8988T (cell line): ENCODE measurements around the gene NPAS3.
"Not testable (repeated sequence)": the region's sequence is repeated elsewhere in the genome, so short reads cannot be mapped to it uniquely, and the experiment has no call there.

ENCODE experiments used
- DNase-seq: peaks from one replicate; pipeline ENCODE4 v3.0.0; 2011

NPAS3 gene

DNA sequence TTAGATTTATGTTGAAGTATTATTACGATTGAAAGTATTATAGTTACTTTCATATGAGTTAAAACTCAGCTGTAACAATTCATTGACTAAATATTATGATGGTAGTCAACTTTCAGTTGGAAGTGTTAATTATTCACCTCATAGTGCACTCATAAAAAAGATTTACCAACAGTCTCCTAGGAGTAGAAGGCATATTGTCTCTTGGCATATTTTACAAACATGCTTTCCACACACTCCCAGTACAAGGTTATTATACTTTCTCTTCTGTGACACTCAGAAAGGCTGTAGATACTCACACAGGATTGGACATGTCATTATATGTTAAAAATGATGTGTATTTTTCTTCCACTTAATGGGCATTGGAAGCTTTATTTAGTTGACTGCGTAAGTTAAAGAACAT, 147.1 kb downstream of the NPAS3 start:
- no peak for DNase-seq

DNA sequence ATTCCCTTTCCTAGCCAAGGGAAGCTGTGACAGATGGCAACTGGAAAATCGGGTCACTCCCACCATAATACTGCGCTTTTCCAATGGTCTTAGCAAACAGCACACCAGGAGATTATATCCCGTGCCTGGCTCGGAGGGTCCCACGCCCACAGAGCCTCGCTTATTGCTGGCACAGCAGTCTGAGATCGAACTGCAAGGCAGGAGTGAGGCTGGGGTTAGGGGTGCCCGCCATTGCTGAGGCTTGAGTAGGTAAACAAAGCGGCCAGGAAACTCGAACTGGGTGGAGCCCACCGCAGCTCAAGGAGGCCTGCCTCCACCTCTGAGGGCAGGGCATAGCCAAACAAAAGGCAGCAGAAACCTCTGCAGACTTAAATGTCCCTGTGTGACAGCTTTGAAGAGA, 149.6 kb downstream of the NPAS3 start:
- DNase-seq: not testable (repeated sequence)

DNA sequence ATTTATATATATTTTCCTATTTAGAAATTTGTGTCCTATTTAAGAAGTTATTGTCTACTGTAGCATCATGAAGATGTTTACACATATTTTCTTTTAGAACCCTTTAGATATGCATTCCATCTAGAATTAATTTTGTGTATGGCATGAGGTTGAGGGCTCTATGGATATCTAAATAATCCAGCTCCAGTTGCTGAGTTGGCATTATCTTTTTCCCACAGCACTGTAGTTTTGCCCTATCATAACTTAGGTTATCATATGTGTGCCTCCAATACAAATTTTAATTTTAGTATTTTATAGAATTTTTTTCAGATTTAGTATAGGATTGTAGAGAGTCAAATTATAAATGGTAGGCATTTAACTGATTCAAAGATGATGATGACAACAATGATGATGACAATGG, 159.3 kb downstream of the NPAS3 start:
- no peak for DNase-seq

DNA sequence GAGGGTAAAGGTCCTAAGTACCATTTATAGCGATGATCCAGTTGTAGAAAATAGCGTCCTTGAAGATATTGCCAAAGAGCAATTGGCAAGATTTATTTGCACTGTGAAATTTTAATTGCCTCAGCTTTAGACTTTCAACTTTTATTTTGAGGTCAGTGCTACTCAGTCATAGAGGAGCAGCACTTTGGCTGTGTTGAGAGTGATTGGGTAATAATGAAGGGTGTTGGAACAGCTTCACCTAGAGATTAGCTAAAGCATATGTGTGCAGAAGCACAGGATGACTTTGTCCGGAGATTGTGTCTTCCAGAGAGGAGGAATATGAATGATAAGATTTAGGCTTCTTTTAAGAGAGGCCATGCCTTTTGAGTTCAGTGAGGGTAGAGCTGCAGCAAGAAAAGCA, 164.8 kb downstream of the NPAS3 start:
- no peak for DNase-seq

DNA sequence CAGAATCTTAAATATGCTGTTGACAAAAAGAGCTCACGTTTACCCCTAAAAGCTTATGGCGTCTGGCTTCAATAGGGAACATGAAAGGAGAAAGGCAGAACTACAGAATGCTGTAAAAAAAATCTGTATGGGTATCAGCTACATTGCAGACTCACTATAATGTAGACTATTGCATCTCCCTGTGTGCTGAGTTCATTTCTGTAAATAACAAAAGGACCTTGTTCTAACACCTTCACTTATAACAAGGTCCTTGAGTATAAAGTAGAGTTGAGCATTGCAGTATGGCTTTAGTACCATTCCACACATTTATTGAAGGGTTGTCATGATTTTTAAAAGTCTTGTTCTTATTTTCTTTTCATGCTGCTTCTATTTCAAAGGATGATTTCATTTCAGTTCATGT, 165.3 kb downstream of the NPAS3 start:
- DNase-seq: no peak

DNA sequence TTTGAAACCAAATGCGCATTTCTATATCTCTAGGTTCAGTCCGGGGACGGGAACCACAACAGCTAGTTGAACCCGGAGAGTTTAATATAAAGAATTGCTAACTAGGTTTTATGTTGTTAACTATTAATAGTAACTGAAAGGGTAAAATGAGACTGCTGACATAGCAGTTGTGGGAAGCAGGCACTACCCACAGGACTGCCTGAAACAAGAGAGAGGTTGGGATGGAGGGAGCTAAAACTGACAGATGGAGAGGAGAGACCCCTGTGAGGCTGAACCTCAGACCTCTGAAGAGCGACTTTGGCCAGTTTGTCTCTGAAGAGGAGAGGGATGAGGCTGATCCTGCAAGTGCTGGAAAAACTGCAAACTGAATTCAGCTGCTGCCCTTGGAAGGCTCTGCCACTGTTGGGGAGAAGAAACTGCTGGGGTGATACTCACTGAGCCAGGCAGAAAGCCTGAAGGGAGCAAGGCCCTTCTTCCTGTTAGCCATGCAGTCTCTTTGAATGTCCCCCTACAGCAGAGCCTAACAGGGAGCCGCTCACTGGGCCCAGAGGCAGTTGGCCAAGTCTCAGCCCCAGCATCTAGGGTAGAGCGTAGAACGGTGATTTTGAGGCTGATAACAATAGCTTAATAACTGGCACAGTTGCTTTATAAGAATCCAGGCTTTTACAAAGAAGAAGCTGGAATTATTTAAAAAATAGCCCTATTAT, 172.2 kb downstream of the NPAS3 start:
- no peak for DNase-seq

DNA sequence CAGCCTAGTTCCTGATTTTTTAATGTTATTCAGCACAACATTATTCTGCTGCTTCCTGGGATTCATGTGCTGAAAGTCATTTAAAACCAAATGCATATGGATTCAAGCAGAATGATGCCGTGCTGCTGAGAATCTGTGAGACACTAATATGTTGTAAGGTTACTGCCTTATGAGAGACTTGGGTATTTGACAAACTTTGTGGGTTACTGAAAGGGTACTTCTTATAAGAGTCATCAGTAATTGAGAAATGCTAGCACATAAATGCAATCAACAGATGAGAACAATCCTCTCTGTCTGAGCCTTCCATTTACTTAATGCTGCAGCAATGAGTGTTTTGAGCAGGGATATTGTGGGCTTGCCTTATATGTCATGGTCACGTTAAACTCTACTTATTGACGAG, 175.7 kb downstream of the NPAS3 start:
- no peak for DNase-seq

DNA sequence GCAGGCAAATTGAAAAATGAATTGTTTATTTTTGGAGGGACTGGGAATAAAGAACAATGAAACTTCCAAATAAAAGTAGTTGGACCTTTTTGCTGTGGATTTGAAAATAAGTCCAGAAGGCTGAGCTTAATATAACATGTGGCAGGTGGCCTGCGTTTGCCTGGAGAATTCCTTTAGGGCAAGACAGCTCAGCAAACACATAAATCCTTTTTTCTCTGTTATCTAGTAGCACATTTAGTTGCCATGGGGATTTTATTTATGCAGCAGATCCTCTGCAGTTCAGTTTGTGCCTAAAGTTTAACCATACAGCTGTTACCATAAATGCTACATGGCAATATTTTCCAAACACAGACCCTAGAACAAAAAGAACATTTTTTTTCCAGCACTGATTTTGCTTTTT, 180.0 kb downstream of the NPAS3 start:
- DNase-seq: no peak

DNA sequence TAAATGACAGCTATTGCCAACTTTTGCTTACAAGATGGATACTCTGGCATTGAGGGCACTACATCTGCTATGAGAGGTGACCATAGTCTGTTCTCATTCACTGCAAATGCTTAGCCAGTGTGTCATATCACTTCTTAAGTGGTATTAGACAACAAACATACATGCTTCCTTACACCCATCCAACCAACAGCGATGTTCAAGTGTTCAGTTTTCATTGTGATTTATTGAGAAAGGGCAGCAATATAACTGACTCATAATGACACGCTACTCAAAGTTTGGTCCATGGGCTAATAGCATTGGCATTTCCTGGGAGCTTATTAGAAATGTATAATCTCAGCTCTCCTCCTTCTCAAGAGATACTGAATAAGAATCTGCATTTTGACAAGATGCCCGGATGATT, 181.7 kb downstream of the NPAS3 start:
- peak; percentile 5 for DNase-seq

DNA sequence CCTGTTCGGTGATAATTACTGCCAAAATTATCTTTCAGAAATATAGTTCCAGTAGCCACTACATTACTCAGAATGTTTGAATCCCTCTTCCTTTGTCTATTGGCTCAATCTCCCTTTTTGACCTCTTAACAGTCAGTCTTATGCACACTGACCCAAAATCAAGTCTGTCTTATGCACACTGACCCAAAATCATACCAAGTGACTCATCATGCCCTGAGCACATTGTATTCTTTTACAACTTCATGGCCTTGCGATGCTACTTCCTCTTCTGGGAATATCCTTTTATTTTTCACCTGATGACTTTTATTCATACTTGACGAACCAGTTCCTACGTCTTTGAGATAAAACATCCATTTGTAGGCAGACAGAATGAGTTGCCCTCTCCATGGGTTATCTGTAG, 182.3 kb downstream of the NPAS3 start:
- no peak for DNase-seq

DNA sequence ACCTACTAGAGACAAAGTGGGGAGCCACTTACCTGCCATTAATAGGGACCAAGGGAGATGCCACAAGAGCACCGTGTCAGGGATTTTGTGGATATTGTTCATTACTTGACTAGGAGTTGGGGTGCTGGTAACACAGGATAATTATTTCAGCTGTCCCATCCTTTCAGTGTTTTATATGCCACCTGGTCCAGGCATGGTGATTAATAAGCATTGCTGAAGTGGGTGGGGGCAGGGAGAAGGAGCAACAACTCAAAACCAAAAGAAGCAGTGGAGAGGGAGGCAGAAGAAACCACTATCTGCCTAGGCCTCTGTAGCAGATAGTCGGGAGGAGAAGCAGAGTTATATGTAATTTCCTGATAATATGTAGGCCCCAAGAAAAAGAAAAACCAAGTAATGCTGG, 184.6 kb downstream of the NPAS3 start:
- no peak for DNase-seq

DNA sequence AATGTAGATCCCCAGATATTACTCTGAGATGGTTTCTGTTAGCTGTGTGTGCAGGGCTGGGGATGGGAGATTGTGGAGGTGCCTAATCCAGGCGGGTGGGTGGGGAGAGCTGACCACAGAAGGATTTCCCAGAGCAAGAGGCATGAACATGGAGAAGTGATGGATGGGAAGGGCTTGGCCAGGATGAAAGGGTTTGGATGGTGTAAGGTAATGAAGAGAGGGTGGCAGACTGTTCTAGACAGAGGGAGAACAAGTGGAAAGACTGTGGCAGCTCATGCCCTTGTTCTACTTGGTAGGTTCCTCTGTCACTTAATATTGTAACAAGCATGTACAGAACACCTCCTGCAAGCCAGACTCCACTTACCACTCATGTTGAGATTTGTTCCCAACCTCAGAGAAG, 187.8 kb downstream of the NPAS3 start:
- no peak for DNase-seq

DNA sequence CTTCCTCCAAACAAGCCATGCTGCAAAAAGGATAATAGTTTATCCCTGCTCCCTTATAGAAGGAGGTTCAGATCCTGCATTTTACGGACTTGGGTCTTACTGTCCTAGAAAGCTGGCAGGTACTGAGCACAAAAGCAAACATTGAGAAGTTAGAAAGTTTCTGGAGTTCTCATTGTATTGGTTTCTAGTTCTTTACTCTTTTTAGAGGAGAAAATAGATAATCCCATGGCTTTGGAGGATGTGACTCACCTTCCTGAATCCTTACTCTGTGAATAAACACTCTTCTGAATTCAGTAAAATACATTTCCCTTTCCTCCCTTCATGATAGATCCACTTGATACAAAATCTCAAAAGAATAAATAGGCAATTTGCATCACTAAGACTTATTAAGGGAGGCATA, 188.9 kb downstream of the NPAS3 start:
- DNase-seq: no peak

DNA sequence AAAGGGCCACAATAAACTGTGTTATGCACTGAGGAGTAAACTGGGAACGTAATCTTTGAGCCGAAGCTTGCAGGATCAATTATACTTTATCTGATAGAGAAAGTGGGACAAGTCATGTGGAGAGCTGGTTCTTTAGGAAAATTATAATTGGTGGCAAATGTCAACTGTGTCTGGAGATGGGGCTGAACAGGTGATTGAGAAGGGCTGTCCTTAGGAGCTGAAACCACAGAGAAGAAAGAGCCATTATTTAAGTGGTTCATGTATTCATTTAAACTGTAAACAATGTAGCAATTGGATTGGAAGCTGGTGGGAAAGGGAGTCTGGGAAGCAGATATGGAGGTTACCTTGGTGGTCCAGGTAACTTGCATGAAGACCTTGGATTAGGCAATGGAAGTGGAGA, 193.1 kb downstream of the NPAS3 start:
- no peak for DNase-seq

DNA sequence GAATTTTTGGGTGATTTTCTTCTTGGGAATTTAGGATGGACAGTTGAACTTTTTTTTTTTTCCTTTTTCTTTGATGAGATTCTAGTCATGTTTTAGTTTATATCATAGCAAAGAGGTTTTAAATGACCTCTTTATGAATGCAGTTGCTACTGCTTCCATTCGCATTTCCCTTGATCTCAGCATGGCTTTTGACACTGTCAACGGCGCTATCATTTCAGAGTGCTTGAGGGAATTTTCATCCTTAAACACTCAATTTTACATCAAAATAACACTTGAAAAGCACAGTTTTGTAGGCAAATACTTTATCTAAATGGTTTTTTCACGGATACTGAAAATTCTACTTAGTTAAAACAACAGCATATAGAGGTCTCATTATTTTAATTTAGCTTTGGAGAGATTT, 195.5 kb downstream of the NPAS3 start:
- DNase-seq: no peak

DNA sequence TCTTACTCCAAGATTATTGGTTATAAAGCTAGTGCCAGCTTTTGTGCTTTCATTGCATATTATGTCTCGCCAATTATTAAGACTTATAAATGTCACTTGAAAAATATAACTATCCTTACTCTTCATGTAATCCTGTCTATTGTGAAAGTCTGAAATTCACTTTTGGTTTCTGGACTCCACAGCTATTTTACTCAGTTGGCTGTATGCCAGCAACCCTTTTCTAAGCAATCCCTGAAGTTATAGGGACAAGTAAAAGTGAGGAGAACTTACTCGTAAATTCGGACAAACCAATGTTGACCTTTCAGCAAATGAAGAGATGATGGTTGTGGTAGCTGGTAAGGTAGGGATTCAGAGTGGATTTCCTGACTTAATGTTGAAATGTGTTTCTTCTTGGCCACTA, 196.3 kb downstream of the NPAS3 start:
- DNase-seq: no peak

DNA sequence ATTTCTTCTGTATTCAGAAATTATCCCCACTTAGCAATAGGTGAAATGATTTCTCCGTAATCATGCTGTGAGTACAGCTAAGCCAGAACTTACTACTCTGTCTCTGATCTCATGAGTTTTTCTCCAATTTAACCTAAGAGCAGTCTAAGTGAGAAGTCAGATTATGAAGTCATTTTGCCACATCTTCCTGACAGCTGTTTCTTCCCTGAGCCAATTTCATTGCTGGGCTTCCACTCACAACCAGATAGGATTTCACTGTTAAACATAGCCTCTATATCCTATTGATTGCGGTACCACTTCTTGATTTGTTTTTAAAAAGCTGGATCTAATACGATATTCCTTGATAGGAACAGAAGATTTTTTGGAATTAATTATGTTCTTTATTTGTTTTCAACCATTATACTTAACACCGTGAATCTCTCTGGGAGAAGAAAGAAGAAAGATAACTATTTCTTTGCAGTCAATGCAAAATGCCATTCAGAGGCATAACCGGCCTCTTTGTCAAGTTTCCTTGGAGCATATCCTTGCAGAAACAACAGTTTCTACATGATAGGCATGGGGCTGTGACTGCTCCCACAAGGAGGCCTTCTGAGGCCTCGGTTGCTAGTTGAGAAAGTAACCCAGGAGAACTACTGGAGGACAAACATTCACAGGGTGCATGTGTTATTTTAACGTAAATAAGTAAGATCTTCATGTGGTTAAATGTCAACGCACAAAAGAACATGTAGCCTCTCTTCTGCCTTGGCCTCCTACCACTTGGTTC, 212.2 kb downstream of the NPAS3 start:
- no peak for DNase-seq

DNA sequence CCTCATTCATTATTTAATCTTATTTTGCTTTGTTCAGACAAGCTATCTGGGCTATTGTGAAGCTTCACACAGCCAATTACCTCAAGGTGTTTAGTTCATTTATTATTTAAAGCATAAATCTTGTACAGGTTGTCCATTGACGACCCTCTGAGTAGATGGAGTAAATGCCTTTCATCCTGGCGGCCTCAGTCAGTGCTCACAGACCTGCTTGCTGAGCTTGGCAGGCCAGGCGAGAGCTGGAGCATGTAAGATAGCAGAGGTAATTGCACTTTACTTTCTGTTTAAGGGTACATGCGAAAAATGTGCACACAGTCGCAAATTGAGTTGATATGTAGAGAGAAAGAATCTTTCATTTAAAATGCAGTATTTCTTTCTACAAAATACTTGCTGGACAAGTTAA, 224.4 kb downstream of the NPAS3 start:
- no peak for DNase-seq

DNA sequence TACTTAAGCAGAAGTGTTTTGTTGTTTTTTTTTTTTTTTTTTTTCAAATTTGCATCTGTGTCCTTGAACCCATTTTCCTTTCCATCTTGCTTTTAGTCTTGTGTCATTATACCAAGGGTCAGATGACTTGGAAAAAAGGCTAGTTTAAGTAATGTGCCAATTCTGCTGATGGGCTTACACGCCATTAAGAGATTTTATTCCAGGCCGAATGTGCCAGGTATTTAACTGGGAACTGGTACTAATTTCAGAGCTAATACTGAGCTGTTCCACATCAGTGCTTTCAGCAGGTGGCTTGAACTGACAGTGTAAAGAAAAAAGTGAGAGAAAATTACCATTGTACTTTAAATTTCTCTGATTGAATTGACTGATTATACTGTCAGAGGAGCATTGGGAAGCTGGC, 224.9 kb downstream of the NPAS3 start:
- no peak for DNase-seq

DNA sequence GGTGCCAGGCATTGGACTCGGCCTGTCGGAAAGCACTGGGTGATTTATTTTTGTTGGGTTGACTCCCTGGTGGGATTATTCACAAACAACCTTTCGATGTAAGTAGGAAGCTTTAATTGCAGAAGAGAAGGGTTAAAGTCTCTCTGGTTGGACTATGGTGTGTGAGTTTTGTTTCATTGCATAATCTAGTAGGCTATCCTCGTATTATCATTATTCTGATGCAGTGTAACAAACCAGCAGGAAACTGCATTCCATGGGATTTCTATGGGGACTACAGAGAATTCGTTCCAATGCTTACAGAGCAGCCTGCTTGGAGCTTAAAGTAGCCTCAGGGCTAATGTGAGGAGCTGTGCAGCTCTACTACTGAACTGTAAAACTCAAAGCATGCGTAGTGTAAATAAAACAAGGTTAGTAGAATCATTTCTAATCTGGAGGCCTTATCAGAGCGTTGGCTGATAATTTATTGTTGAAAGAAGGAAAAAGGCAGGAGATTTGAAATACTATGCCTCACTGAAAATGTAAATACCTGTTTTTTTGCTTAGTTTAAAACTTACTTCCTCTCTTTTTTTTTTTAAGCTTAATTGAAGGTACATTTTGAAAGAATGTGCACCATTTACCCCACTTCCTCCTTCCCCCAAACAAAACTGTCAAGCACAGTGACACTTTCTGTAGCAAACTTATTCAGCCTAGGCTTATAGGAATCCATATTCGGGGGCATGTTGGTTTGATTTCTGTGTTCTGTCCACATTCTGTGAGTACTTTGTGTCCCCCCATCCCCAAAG, 226.7 kb downstream of the NPAS3 start:
- DNase-seq: no peak

DNA sequence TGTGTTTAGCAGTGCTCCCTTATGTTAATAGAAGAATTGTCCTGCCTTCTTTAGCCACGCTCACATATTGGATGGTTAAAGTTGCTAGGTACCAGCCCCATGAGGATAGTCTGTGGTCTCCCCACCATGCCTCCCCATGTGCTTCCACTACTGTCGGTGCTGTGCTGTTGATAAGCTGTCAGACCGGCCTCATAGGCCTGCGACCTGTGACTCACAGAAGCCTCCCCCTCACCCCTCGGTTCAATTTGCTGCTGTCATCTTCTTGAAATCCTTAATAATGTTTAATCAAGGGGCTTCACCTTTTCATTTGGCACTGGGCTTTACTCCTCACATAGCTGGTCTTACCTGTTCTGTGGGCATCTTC, 227.2 kb downstream of the NPAS3 start:
- DNase-seq: no peak

DNA sequence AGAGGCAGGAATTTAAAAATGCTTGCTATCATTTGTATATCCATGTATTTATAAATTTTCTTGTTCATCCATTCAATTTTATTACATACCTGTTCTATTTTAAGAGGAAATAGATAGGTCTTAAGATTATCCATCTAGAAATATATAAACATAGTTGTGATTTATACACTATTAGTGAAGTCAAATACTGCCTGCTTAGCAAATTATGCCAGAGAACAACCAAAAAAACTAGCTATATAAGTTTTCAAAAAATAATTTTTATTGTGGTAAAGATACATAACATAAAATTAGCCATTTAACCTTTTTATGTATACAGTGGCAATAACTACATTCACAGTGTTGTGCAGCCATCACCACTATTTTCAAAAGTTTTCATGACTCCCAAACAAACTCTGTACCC, 237.3 kb downstream of the NPAS3 start:
- DNase-seq: no peak

DNA sequence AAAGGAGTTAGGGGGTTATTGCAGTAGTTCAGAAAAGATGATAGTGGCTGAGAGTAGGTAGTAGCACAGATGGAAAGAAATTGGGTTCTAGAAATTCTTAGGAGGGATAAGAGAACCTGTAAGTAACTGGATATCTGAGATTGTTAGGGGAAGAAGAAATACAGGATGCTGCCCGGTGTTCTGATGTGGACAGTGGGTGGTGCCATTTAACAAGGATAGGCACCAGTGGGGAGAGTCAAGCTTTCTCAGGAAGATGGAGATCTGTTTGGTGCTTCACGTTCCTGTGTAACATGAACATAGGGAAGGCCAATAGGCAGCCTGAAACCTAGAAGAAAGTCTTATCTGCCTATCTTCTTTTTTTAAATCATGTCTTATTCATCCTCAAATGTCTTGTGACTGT, 245.9 kb downstream of the NPAS3 start:
- DNase-seq: no peak

DNA sequence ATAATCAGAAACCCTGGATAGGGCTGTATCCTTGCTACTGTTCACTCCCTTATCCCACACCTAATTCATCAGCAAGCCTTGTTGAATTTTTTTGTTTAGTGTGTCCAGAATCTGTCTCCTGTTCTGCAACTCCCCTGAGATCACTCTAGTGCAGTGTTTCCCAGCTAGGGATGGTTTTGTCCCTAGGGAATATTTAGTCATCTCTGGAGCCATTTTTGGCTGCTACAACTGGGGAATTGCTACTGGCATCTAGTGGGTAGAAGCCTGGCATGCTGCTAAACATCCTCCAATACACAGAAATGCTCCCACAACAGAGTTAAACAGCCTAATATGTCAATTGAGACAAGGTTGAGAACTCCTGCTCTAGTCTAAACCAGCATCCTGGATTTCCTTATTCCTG, 248.0 kb downstream of the NPAS3 start:
- no peak for DNase-seq
